Measurements from ENCODE around the gene A1BG.

A1BG gene

GRCh38 chr19:58300620-58301019 is 52.7 kb downstream of the A1BG start:
- Histone ChIP-seq H3K27me3 (ENCODE audit: control insufficient read depth, insufficient read depth, low read length) (no peaks in the 10 kb centered on the region), H3K9ac (ENCODE audit: low read length) (no peak overlapping the region), H3K9me3 (ENCODE audit: control insufficient read depth, low read depth, low read length) (no peaks in the 10 kb centered on the region), H3K36me3 (ENCODE audit: control insufficient read depth, low read depth, low read length) (peaks cover 36% of the 10 kb centered on the region), H3K4me3 (ENCODE audit: low read length) (no peak overlapping the region), H3K27ac (ENCODE audit: low read length) (no peak overlapping the region), H3K4me1 (ENCODE audit: control insufficient read depth, low read depth, low read length) (no peaks in the 10 kb centered on the region)

GRCh38 chr19:58296104-58296503 is 57.2 kb downstream of the A1BG start:
- Histone ChIP-seq H3K27me3 (ENCODE audit: control insufficient read depth, insufficient read depth, low read length) (no peaks in the 10 kb centered on the region), H3K36me3 (ENCODE audit: control insufficient read depth, low read depth, low read length) (peaks cover 70% of the 10 kb centered on the region), H3K4me3 (ENCODE audit: low read length) (no peak overlapping the region), H3K4me1 (ENCODE audit: control insufficient read depth, low read depth, low read length) (no peaks in the 10 kb centered on the region), H3K9ac (ENCODE audit: low read length) (no peak overlapping the region), H3K27ac (ENCODE audit: low read length) (no peak overlapping the region), H3K9me3 (ENCODE audit: control insufficient read depth, low read depth, low read length) (no peaks in the 10 kb centered on the region)
